ENCODE results near the gene SPG11. TPM values are rescaled to one million over a fixed set of nuclear protein-coding genes. Genes with fewer than 3 reads are reported as not detected.

Gene SPG11
- total RNA-seq, 1 donor from 2014 or later = 63.3 TPM

GRCh38 chr15:44588541-44588940, 74.9 kb downstream of the SPG11 start:
- TF ChIP-seq CTCF (IDR thresholded peaks at IDR 0.05; ENCODE audit: insufficient read depth, low read length, poor library complexity, severe bottlenecking) = no peak
- H3K36me3 ChIP-seq (ENCODE audit: control insufficient read depth, insufficient read depth, low read length) = peaks cover 2% of the 10 kb centered on the region
- no peaks in the 10 kb centered on the region for H3K27me3 ChIP-seq (ENCODE audit: control insufficient read depth, insufficient read depth, low read length)
- DNase-seq (ENCODE audit: low read depth) = no peak
- H3K4me3 ChIP-seq (ENCODE audit: low read depth, low read length) = no peak overlapping the region

- DNase-seq (ENCODE audit: low read depth) = no peak
- TF ChIP-seq CTCF (IDR thresholded peaks at IDR 0.05; ENCODE audit: insufficient read depth, low read length, poor library complexity, severe bottlenecking) = no peak
- Histone ChIP-seq H3K36me3 (ENCODE audit: control insufficient read depth, insufficient read depth, low read length) (peaks cover 2% of the 10 kb centered on the region), H3K27me3 (ENCODE audit: control insufficient read depth, insufficient read depth, low read length) (no peaks in the 10 kb centered on the region), H3K4me3 (ENCODE audit: low read depth, low read length) (no peak overlapping the region)
Observed at GRCh38 chr15:44585633-44586032, 77.8 kb downstream of the SPG11 start.

- H3K4me3 ChIP-seq (ENCODE audit: low read depth, low read length) = no peak overlapping the region
- H3K27me3 ChIP-seq (ENCODE audit: control insufficient read depth, insufficient read depth, low read length) = no peaks in the 10 kb centered on the region
- DNase-seq (ENCODE audit: low read depth) = no peak
- peak; percentile 41 for TF ChIP-seq CTCF (IDR thresholded peaks at IDR 0.05; ENCODE audit: insufficient read depth, low read length, poor library complexity, severe bottlenecking)
- peaks cover 2% of the 10 kb centered on the region for H3K36me3 ChIP-seq (ENCODE audit: control insufficient read depth, insufficient read depth, low read length)
Observed at GRCh38 chr15:44584162-44584749, 79.2 kb downstream of the SPG11 start.

- TF ChIP-seq CTCF (IDR thresholded peaks at IDR 0.05; ENCODE audit: insufficient read depth, low read length, poor library complexity, severe bottlenecking) = no peak
- peaks cover 3% of the 10 kb centered on the region for H3K36me3 ChIP-seq (ENCODE audit: control insufficient read depth, insufficient read depth, low read length)
- H3K27me3 ChIP-seq (ENCODE audit: control insufficient read depth, insufficient read depth, low read length) = no peaks in the 10 kb centered on the region
- DNase-seq (ENCODE audit: low read depth) = no peak
- no peak overlapping the region for H3K4me3 ChIP-seq (ENCODE audit: low read depth, low read length)
Observed at GRCh38 chr15:44580105-44580504, 83.4 kb downstream of the SPG11 start.

GRCh38 chr15:44574734-44575133, 88.7 kb downstream of the SPG11 start:
- peaks cover 5% of the 10 kb centered on the region for H3K36me3 ChIP-seq (ENCODE audit: control insufficient read depth, insufficient read depth, low read length)
- H3K4me3 ChIP-seq (ENCODE audit: low read depth, low read length) = no peak overlapping the region
- no peaks in the 10 kb centered on the region for H3K27me3 ChIP-seq (ENCODE audit: control insufficient read depth, insufficient read depth, low read length)
- TF ChIP-seq CTCF (IDR thresholded peaks at IDR 0.05; ENCODE audit: insufficient read depth, low read length, poor library complexity, severe bottlenecking) = no peak
- no peak for DNase-seq (ENCODE audit: low read depth)

GRCh38 chr15:44573386-44573785, 90.1 kb downstream of the SPG11 start:
- no peak overlapping the region for H3K4me3 ChIP-seq (ENCODE audit: low read depth, low read length)
- H3K36me3 ChIP-seq (ENCODE audit: control insufficient read depth, insufficient read depth, low read length) = peaks cover 5% of the 10 kb centered on the region
- no peak for DNase-seq (ENCODE audit: low read depth)
- TF ChIP-seq CTCF (IDR thresholded peaks at IDR 0.05; ENCODE audit: insufficient read depth, low read length, poor library complexity, severe bottlenecking) = no peak
- H3K27me3 ChIP-seq (ENCODE audit: control insufficient read depth, insufficient read depth, low read length) = no peaks in the 10 kb centered on the region

Measured in kidney epithelial cell (primary cell).